Right forelimb (tissue), 1 donor: ENCODE data around the gene CDC14A.

ENCODE experiments used
- DNase-seq: peaks from one replicate; pipeline ENCODE4 v3.0.0-alpha.2; 2018

Gene CDC14A

DNA sequence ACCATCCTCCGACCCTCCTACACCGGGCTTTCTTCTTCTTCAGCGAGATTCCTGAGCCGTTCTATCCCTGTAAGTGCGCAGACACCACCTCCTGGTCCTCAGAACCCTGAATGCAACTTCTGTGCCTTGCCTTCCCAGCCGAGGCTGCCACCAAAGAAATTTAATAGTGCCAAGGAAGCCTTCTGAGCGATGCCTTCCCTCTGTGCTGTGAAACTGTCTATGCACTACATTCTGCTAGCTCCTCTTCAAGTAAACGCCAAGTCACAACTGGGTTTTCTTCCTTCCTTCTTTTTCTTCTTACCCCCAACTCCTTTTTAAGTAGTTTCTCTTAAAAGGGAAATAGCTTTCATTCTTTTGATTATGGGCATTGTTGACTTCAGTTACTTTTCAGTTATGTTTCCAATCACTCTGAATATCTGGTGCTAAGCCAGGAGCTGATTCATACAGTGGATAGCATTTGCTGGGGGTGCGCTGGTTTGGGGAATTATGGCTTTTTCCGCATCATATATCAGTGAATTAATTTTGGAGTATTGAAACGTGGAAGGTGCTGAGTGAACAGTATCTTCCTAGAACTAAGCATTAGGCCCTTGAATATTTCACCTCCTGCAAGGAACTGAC lies 147.0 kb downstream of the CDC14A start:
- DNase-seq, result no peak

DNA sequence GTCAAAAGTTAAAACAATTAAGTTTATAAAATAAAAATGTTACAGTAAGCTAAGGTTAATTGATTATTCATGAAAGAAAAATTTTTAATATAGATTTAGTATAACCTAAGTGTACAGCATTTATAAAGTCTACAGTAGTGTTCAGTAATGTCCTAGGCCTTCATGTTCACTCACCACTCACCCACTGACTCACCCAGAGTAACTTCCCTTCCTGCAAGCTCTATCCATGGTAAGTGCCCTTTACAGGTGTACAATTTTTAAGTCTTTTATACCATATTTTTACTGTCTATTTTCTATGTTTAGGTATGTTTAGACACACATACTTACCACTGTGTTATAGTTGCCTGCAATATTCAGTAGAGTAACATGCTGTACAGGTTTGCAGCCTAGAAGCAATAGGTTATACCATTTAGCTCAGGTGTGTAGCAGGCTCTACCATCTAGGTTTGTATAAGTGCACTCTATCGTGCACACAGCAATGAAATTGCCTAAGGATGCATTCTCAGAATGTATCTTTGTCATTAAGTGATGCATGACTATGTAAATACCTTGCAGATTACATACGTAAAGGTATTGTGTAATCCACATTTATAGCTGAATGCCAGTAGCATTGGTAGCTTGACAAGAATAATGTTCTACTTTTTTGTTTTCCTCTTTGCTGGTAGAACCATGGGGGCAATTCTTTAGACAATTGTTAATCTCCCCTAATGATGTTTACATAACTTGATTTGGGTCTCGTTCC lies 149.9 kb downstream of the CDC14A start:
- DNase-seq, result no peak

DNA sequence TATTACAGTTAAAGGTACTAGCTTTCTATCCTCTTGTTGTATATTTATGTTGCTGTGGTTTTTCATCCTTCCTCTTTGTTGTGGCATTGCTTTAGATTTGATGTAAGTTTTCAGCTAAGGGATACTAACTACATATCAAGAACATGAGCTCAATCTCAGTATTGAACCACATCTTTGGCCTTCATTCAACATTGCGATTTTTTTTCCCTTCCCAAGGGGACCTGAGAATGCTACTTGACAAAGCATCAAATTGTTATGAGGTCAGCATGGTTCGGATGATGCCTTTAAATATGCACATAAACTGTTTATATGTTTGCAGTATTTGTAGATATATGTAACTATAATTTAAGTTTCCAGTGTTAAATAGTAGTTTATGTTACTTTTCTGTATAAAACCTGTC lies 153.9 kb downstream of the CDC14A start:
- no peak for DNase-seq

DNA sequence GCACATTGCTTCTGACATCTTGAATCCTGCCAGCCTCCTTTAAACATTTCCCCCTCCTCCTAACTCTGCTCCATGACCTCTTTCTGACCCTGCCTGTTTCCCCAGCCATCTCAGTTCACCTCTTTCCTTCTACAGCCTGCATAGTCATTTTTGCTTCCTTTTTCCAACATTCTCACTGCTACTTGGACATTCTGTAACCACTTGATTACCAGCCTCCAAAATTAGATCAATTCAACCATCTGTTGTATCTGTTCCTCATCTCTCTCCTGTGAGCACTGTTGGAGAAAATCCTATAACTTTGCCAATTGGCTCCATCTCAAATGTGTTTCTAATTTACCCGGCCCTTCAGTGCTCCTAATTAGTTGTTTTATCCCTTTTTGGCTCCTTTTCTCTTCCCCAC lies 158.1 kb downstream of the CDC14A start:
- DNase-seq, result no peak

DNA sequence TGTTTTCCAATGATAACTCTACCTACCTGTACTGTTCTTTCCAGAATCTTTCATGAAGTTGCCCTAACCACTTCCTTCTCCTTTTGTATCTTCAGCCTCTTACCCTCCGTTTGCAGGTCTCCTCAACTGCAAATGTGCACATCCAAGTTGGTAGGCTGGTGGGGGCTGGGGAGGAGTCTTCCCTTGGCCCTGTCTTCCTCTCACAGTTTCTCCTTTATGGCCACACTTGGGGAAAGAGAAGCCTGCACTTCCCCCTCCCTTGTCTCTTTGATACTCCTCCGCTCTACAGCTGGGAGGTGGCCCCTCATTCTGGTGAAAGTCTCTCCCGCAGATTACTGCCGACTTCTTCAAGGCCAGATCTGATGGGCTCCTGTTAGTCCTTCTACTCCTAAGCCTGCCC lies 158.8 kb downstream of the CDC14A start:
- DNase-seq, result no peak

DNA sequence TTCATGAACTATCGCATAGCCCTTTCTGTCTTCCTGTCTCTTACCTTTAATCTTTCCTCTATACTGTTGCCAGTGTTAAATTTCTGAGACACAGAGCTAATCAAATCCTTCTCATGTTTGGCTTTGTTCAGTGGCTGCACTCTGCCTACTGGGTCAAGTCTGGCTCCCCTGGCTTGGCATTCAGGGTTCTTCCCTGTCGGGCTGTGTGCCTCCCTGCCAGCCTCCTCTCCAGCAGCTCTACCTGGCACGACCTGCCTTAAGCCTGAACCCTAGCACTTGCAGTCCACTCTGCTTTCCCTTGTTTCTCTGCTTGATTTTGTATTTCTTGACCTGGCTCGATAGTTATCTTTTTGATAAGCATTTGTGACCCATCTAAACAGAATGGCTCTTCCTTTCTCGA lies 159.5 kb downstream of the CDC14A start:
- DNase-seq, result no peak

DNA sequence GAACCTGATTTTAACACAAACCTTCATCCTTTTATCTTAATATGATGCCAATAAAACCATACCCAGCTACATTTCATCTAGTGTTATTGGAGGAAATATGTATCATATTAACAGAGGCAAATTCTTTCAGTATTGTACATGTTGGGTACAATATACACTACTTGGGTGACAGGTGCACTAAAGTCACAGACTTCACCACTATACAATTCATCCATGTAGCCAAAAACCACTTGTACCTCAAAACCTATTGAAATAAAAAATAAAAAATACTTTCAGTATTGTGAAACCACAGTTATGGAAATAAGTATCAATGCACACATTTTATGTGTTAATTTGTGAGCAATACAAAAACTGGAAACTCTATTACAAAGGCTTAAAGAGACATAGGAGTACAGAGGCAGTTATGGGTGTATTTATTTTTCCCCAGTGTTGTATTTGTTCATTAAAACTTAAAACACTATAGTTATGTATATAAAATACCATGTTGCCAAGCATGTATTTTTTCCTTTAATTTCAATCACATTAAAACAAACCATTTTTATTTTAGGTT lies 160.6 kb downstream of the CDC14A start:
- no peak for DNase-seq

DNA sequence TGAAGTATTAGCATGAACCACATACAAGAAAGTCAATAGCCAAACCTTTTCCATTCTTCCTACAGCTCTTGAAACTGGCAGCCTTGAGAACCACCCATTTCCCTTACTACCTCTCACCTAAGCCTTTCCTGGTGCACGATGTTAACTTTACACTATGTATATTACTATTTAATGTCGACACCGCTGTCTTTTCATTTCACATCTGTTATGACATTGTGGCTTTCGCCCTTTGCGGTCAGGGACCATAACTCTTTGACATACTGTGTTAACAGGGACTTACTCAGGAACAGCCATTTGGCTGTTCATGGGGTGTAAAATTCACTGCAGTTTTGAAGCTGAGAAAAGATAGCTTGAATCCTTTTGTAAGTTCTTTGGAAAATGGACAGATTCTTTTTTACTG lies 164.6 kb downstream of the CDC14A start:
- DNase-seq, result no peak

DNA sequence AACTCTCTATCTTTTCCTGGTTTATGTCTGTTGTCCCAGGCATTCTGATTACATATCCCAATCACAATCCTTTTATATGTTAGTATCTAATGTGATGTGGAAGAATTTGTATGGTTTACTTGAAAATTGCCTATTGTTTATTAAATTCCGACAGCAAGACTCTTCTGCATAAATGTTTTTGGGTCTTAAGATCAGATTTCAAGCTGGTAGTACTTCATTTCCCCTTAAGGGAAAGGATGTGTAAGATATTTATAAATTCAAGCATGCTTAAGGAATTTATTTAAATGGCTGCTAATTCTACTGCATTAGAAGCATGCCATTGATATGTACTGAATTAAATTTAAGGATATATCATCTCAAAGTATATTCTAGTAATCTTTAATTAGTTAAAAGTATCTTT lies 165.2 kb downstream of the CDC14A start:
- DNase-seq, result no peak

DNA sequence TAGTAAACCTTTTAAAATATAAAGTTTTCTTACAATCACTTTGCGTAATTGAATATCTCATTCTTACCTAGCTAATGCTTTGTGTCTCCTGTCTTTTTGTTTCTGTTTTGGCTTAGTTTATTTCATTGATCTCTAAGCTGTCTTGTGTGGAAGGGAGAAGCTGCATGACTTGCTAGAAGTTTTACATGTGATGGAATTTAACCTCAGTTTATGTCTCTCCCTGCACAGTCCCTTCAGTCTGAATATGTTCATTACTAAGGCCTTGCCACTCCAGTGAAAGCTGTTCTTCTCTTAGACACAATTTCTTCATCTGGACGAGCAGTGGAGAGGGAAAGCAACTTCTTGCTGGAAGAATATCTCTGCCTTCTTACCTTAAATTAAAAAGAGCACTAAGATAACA lies 165.7 kb downstream of the CDC14A start:
- DNase-seq, result no peak

DNA sequence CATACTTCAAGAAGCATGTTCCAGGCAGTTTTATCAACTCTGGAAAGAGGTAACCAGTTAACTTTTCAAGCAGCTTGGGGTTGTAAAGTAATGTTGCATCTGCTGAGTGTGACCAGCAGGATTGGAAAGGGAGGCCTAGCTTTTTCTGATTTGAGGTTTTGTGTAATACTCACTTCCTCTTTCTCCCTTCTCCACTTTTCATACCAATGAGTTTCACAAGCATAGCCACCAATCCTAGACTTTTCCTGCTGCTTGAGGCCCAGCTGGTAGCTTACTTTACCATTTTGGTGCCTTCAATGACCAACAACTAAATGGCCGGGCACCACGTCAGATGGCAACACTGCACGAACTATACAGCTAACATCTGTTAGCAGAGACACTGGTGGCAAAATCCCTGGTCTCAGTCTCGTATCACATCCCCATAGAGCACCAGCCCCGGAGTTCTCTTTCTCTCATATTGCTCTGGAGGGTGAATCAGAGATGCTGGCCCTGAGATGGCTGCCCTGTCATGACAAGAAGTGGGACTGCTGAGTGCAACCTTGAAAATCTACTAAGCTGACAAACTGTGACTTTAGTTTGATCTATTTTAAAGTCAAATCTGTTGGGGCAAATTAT lies 170.8 kb downstream of the CDC14A start:
- DNase-seq, result no peak

DNA sequence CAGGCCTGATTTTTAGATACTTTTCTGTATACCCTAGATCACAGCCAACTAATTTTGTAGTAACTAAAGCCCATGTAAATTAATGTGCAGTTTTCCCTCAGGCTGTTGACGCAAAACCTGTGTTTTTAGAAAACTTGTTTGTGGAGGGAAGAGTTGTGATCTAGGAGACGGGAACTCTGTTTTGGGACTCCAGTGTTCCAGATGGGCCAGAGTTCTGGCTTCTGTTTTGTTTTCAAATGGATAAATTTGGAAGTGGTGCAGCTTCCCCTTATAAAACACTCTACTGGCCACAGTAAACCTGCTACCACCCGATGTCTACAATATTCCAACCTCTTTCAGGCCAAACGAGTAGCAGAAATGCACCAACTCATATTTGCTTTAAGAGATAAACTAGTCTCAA lies 172.0 kb downstream of the CDC14A start:
- DNase-seq, result no peak

DNA sequence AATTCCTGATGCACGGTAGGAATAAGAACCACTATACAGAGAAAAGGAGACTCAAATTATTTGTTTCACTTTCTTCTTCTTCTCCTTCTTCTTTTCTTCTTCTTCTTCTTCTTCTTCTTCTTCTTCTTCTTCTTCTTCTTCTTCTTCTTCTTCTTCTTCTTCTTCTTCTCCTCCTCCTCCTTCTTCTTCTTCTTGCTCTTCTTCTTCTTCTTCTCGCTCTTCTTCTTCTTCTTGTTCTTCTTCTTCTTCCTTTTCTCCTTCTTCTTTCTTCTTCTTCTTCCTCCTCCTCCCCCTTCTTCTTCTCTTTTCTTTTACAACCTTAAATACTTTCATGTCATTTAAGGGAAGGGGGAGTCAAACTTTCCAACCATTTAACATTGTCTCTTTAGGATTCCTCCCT lies 174.6 kb downstream of the CDC14A start:
- DNase-seq, result no peak

DNA sequence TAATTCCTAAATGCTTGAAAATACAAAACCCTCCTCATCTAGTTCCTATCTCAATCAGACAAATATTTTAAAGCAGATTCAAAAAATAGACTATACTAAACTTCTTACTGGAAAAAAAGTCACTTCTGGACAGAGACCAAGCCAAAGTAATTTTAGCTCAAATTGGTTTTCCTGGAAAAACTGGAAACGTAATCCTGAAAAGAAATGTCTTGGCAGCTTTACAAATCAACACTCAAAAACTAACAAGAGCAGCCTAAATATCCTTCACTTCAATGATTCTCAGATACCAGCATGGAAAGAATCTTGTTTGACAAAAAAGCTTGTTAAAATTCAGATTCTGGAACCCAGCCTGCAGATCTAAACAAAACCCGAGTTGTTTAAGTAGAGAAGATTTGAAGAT lies 176.6 kb downstream of the CDC14A start:
- no peak for DNase-seq

DNA sequence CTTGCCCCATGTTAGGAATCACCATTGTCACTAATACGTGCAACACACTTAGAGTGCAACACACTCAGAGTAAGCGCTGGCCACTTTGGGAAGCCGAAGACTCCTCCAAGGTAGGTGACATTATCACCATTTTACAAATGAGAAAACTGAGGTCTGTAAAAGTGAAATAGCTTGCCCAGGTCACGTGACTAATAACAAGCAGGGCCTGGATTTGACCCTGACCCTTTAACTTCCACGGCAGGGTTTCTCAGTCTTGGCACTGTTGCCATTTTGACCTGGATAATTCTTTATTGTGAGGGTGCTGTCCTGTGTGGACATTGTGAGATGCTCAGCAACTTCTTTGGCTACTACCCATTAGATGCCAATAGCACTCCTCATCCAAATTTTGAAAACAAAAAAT lies 177.8 kb downstream of the CDC14A start:
- no peak for DNase-seq

DNA sequence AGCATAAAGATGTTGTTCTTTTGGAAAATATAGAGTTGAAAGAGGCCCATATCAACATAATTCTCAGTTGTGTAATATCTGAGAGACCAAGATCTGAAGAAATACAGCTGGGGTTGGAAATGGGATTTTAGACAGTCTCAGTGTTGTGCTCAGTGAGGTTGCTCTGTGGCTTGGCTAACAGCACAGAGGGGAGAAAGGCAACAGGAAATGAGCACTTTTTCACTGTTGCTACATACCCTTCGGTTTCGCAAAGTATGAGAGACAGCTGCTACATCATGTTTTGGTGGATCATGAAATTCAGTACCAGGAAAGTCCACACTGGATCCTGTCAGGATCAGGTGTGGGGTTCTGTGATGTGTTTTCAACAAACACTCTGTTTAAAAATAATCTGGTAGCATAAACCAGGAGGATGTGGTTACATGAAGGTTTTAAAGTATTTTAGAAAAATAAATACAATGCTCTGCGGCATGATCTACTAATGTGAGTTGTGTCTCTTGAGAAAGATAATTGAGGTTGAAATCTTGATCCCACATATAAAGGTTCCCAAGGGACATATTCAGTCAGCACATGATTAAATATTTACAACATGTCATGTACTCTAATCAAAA lies 178.7 kb downstream of the CDC14A start:
- no peak for DNase-seq

DNA sequence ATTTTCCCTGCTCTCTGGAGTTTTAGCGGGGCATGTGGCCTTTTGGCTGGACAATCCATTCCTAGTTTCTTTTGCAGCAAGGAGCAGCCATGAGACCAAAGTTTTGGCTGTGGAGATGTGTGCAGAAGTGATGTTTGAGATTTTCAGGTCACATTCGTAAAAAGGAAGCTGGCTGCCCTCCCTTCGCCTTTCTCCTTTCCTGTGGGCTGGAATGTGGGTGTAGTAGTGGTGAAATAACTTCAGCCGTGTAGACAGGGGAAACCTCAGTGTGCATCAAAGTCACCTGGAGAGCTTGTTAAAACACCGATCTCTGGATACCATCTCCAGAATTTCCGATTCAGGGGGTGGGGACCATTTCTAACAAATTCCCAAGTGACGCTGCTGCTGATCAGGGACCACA lies 180.3 kb downstream of the CDC14A start:
- no peak for DNase-seq

DNA sequence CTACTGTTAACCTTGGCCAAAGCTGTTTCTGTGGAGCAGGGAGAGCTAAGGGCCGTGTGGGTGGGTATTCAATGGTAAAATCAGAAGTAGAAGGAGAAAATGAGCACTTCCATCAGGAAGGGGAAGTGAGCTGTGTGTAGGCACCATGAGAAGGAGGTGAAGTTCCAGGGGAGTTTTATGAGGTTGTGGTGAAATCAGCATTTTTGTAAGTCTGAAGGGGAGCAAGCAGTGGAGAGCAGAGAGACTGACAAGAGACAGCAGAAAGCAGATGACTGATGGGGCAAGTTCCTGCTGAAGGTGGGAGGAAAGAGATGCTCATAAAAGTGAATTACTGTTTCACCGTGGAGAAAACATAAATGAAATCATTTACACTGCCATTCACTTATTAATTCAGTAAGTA lies 183.0 kb downstream of the CDC14A start:
- DNase-seq, result no peak

DNA sequence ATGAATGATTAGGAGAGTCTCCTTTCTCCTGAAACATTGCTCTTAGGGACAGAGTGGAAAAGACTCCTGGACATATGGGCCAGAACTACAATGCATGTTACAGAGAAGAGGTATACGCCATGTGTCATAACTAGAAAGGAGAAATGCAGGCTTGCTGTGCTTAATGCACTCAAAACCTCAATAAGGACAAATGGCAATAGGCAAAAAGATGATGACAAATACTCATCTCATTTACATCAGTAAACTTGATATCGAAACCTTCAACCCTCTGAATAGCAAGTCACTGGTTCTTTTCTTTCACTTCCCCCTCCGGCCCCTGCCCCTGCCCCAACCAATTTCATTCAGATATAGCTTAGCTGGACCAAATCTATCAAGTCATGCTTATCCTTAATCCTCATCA lies 183.7 kb downstream of the CDC14A start:
- no peak for DNase-seq

DNA sequence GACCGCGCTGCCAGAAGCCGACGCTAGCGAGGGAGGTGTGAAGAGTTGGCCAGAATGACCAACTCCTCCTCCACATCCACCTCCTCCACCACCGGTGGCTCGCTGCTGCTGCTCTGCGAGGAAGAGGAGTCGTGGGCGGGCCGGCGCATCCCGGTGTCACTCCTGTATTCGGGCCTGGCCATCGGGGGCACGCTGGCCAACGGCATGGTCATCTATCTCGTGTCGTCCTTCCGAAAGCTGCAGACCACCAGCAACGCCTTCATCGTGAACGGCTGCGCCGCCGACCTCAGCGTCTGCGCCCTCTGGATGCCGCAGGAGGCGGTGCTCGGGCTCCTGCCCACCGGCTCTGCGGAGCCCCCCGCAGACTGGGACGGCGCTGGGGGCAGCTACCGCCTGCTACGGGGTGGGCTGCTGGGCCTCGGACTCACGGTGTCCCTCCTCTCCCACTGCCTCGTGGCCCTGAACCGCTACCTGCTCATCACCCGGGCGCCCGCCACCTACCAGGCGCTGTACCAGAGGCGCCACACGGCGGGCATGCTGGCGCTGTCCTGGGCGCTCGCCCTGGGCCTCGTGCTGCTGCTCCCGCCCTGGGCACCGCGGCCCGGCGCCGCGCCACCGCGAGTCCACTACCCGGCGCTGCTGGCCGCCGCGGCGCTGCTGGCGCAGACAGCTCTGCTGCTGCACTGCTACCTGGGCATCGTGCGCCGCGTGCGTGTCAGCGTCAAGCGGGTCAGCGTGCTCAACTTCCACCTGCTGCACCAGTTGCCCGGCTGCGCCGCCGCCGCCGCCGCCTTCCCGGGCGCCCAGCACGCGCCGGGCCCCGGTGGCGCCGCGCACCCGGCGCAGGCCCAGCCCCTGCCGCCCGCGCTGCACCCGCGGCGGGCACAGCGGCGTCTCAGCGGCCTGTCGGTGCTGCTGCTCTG lies 186.9 kb downstream of the CDC14A start:
- no peak for DNase-seq

DNA sequence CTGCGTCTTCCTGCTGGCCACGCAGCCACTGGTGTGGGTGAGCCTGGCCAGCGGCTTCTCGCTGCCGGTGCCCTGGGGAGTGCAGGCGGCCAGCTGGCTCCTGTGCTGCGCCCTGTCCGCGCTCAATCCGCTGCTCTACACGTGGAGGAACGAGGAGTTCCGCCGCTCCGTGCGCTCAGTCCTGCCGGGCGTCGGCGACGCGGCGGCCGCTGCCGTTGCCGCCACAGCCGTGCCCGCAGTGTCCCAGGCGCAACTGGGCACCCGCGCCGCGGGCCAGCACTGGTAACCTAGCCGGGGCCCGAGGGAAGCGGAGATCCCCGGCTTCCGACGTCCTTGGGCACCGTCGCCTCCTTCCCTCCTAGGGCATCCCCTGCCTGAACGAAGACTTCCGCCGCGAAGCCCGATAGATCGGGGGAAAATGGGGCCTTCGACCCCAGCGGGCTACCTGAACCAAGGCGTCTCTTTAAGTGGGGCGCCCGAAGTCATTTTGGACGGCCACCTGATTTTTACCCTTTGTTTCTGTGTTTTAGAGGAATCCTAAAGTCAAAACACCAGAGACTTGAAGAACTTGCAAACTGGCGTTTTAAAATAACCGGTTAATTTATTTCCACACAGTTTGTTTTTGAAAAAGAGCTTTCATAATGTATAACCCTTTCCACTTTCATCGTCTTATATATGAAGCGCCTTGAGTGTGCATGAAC lies 187.7 kb downstream of the CDC14A start:
- DNase-seq, result no peak

DNA sequence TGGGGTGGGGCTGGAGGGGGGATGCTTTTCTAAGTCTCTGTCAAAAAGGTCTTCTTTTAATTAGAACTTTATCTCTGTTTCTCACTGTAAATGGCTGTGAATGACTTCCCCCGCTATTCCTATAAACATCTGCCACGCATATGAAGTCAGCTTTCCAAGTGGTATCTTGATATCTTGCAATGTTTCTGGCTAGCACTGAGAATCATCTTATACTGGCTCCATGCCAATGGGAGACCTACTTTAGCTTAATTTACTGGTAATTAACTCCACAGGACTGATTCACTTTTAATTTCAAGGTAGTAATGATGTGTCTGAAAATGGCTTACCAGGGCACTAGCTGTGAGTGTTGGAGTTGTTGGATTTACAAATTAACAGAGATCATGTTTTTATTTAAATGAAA lies 190.0 kb downstream of the CDC14A start:
- DNase-seq, result no peak
